AG04450 (cell line): ENCODE measurements around the gene NPAS3. TPM values are rescaled to one million over a fixed set of nuclear protein-coding genes. Genes with fewer than 3 reads are reported as not detected.

Experiments used
- CTCF ChIA-PET: fragments of 300-600, 350-600 bp; formaldehyde crosslinking; extraction: SDS; loops from one replicate; lab custom pipeline; 2022; ENCODE audit warnings: antibody characterized with exemption, inconsistent platforms; lab: Charles Lee
- POLR2A ChIA-PET: fragments of 350-600 bp; formaldehyde crosslinking; extraction: SDS; loops from one replicate; lab custom pipeline; 2021; ENCODE audit warnings: antibody characterized with exemption, inconsistent platforms; lab: Yijun Ruan, JAX
- DNase-seq: peaks from one replicate; pipeline ENCODE4 v3.0.0-alpha.2; 2011; ENCODE audit warnings: low read depth, low spot score
- H3K27ac ChIP-seq: one replicate; pipeline ENCODE4 v1.5.1; 2012; ENCODE audit warnings: low read depth, low read length, control low read depth
- H3K27me3 ChIP-seq: one replicate; pipeline ENCODE4 v1.6.0; 2012; ENCODE audit warnings: low read length; ENCODE audit not compliant: control insufficient read depth, insufficient read depth
- H3K4me3 ChIP-seq: 2 replicates; pipeline ENCODE4 v1.5.1; 2011; ENCODE audit warnings: mild to moderate bottlenecking, low read depth, low read length, control low read depth
- H3K9me3 ChIP-seq: 2 replicates; pipeline ENCODE4 v1.5.1; 2012; ENCODE audit warnings: low read length; ENCODE audit not compliant: control insufficient read depth, insufficient read depth
- CTCF ChIP-seq: IDR thresholded peaks from 2 replicates; pipeline ENCODE4 v1.5.1; 2011; ENCODE audit warnings: low read depth, low read length, control low read depth, inconsistent platforms
- polyA plus RNA-seq: library from polyadenylated mRNA; depleted of rRNA; stranded (reverse); fragments of >200 nt; gene quantifications from 2 replicates; pipeline ENCODE4 v1.2.3, GENCODE V29; 2011

Gene NPAS3
- polyA plus RNA-seq, 1 experiment, result not detected

GRCh38 chr14:33297565-33297964 lies 358.9 kb downstream of the NPAS3 start:
- H3K27ac ChIP-seq, result no peak overlapping the region
- ChIA-PET CTCF (no interaction called here), POLR2A (no interaction called here)
- H3K27me3 ChIP-seq, result no peaks in the 10 kb centered on the region
- no peak for TF ChIP-seq CTCF
- no peaks in the 10 kb centered on the region for H3K9me3 ChIP-seq
- no peak for DNase-seq
- no peak overlapping the region for H3K4me3 ChIP-seq

GRCh38 chr14:33307691-33308251 lies 369.1 kb downstream of the NPAS3 start:
- no peak for DNase-seq
- CTCF ChIA-PET, result no interaction called here

DNA sequence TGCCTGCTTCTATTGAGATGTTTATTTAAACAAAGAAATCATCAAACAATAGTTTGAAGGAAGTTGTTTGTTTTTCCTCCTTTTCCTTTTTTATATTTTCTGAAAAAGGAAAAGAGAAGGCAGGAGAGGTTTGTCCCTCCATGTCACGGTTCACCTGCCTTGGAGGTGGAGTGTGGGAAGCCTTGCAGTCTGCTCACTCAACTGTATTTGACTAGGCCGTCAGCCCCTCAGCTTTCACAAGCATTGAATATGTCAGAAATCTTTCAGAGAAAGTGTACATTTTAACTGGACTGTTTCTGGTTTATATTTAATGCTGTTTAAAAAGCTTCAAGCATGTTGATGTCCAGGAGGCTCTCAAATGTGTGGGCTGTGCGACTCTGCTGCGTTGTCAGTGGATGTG lies 370.4 kb downstream of the NPAS3 start:
- TF ChIP-seq CTCF, result no peak
- ChIA-PET CTCF (no interaction called here), POLR2A (no interaction called here)
- DNase-seq, result no peak
- Histone ChIP-seq H3K9me3 (no peaks in the 10 kb centered on the region), H3K27ac (no peak overlapping the region), H3K27me3 (no peaks in the 10 kb centered on the region), H3K4me3 (no peak overlapping the region)

More at GRCh38 chr14:33307691-33308251, 369.1 kb downstream of the NPAS3 start:
- no peaks in the 10 kb centered on the region for H3K9me3 ChIP-seq
- POLR2A ChIA-PET, result no interaction called here
- H3K27me3 ChIP-seq, result no peaks in the 10 kb centered on the region
- no peak for TF ChIP-seq CTCF
- H3K27ac ChIP-seq, result no peak overlapping the region
- no peak overlapping the region for H3K4me3 ChIP-seq

- ChIA-PET CTCF (no interaction called here), POLR2A (no interaction called here)
- H3K27me3 ChIP-seq, result no peaks in the 10 kb centered on the region
- no peak overlapping the region for H3K27ac ChIP-seq
- no peak for DNase-seq
- TF ChIP-seq CTCF, result no peak
- H3K9me3 ChIP-seq, result no peaks in the 10 kb centered on the region
- no peak overlapping the region for H3K4me3 ChIP-seq
Measured at GRCh38 chr14:33315217-33315616, 376.5 kb downstream of the NPAS3 start.

GRCh38 chr14:33315721-33316120 lies 377.0 kb downstream of the NPAS3 start:
- no peak for DNase-seq
- H3K27me3 ChIP-seq, result no peaks in the 10 kb centered on the region
- ChIA-PET CTCF (no interaction called here), POLR2A (no interaction called here)
- no peak overlapping the region for H3K27ac ChIP-seq
- no peaks in the 10 kb centered on the region for H3K9me3 ChIP-seq
- no peak for TF ChIP-seq CTCF
- H3K4me3 ChIP-seq, result no peak overlapping the region
